ENCODE data around the gene RASD2.

Gene RASD2

GRCh38 chr22:35519306-35520000 is 21.2 kb upstream of the RASD2 start:
- DNase-seq, result no peak

- DNase-seq, result no peak
Observed at GRCh38 chr22:35521358-35522224, 19.0 kb upstream of the RASD2 start.

- DNase-seq, result no peak
Observed at GRCh38 chr22:35522225-35523149, 18.1 kb upstream of the RASD2 start.

- DNase-seq, result no peak
Observed at GRCh38 chr22:35523167-35523947, 17.3 kb upstream of the RASD2 start.

- no peak for DNase-seq
Observed at GRCh38 chr22:35524966-35525686, 15.5 kb upstream of the RASD2 start.

- no peak for DNase-seq
Observed at GRCh38 chr22:35525687-35526332, 14.8 kb upstream of the RASD2 start.

- DNase-seq, result no peak
Observed at GRCh38 chr22:35526333-35526979, 14.2 kb upstream of the RASD2 start.

- DNase-seq, result no peak
Observed at GRCh38 chr22:35528927-35529326, 11.7 kb upstream of the RASD2 start.

- no peak for DNase-seq
Observed at GRCh38 chr22:35530700-35531099, 9.9 kb upstream of the RASD2 start.

- DNase-seq, result no peak
Observed at GRCh38 chr22:35531202-35531601, 9.4 kb upstream of the RASD2 start.

GRCh38 chr22:35531676-35532075 is 9.0 kb upstream of the RASD2 start:
- no peak for DNase-seq

GRCh38 chr22:35533365-35534029 is 7.1 kb upstream of the RASD2 start:
- no peak for DNase-seq

- DNase-seq, result no peak
Observed at GRCh38 chr22:35534091-35534490, 6.5 kb upstream of the RASD2 start.

- no peak for DNase-seq
Observed at GRCh38 chr22:35537232-35537631, 3.4 kb upstream of the RASD2 start.

- no peak for DNase-seq
Observed at GRCh38 chr22:35538801-35539321, 1.8 kb upstream of the RASD2 start.

- no peak for DNase-seq
Observed at GRCh38 chr22:35539487-35539886, 1.1 kb upstream of the RASD2 start.

GRCh38 chr22:35539910-35540594 is 579 bp upstream of the RASD2 start:
- peak; percentile 20 to 60 (median 43) for DNase-seq

GRCh38 chr22:35541254-35541748 is 670 bp downstream of the RASD2 start:
- no peak for DNase-seq
